ENCODE data around the gene DGKA.

The DGKA gene

DNA sequence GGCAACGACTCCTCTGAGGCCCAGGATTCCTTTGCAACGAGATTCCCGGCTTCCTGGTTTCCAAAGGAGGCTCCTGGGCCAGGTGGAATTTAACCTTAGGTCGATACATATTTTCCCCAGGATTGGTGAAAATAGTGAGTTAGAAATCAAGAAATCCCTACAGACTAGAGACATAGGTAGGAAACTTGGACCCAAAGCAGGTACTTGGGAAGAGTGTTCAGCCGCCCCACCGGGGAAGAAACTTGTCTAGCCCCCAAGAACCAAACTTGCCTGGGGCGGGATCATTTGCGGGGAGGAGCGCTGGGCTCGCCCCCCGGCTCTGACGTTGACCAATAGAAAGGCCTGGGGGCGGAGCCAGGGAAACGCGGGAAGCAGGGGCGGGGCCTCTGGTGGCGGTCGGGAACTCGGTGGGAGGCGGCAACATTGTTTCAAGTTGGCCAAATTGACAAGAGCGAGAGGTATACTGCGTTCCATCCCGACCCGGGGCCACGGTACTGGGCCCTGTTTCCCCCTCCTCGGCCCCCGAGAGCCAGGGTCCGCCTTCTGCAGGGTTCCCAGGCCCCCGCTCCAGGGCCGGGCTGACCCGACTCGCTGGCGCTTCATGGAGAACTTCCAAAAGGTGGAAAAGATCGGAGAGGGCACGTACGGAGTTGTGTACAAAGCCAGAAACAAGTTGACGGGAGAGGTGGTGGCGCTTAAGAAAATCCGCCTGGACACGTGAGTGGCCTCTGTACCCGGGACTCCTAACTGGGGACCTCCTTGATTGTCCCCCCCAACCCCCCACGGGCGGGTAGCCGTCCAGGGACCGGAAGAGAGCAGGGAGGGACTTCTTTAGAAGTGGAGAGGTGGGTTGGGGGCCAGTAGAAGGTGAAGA lies 35.7 kb downstream of the DGKA start, which contains the start of gene CDK2:
CDK2 (plus strand) TSS at position 423 of the 874 bp plus-strand sequence; CDS start at position 602, 179 bp downstream.
- Histone ChIP-seq H3K27me3 (ENCODE audit: insufficient read depth, poor library complexity, severe bottlenecking) (no peaks in the 10 kb centered on the region), H3K4me3 (replicated peaks; ENCODE audit: insufficient read depth, low read length) (peak within 1 kb of the TSS; percentile 95), H3K27ac (replicated peaks) (peak within 1 kb of the TSS; percentile 70)
- DNase-seq (ENCODE audit: low read depth in 1 of 2, low spot score in 1 of 2), result peak; percentile 59 to 89
- peak; percentile 52; the same call in 1 of the 2 replicates for TF ChIP-seq POLR2AphosphoS5 (IDR thresholded peaks at IDR 0.05; ENCODE audit: low read depth)
- TF ChIP-seq, protein P1, sequence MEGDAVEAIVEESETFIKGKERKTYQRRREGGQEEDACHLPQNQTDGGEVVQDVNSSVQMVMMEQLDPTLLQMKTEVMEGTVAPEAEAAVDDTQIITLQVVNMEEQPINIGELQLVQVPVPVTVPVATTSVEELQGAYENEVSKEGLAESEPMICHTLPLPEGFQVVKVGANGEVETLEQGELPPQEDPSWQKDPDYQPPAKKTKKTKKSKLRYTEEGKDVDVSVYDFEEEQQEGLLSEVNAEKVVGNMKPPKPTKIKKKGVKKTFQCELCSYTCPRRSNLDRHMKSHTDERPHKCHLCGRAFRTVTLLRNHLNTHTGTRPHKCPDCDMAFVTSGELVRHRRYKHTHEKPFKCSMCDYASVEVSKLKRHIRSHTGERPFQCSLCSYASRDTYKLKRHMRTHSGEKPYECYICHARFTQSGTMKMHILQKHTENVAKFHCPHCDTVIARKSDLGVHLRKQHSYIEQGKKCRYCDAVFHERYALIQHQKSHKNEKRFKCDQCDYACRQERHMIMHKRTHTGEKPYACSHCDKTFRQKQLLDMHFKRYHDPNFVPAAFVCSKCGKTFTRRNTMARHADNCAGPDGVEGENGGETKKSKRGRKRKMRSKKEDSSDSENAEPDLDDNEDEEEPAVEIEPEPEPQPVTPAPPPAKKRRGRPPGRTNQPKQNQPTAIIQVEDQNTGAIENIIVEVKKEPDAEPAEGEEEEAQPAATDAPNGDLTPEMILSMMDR (IDR thresholded peaks at IDR 0.05; ENCODE audit: insufficient read depth, low read length), result no peak
- TF ChIP-seq, protein P2, sequence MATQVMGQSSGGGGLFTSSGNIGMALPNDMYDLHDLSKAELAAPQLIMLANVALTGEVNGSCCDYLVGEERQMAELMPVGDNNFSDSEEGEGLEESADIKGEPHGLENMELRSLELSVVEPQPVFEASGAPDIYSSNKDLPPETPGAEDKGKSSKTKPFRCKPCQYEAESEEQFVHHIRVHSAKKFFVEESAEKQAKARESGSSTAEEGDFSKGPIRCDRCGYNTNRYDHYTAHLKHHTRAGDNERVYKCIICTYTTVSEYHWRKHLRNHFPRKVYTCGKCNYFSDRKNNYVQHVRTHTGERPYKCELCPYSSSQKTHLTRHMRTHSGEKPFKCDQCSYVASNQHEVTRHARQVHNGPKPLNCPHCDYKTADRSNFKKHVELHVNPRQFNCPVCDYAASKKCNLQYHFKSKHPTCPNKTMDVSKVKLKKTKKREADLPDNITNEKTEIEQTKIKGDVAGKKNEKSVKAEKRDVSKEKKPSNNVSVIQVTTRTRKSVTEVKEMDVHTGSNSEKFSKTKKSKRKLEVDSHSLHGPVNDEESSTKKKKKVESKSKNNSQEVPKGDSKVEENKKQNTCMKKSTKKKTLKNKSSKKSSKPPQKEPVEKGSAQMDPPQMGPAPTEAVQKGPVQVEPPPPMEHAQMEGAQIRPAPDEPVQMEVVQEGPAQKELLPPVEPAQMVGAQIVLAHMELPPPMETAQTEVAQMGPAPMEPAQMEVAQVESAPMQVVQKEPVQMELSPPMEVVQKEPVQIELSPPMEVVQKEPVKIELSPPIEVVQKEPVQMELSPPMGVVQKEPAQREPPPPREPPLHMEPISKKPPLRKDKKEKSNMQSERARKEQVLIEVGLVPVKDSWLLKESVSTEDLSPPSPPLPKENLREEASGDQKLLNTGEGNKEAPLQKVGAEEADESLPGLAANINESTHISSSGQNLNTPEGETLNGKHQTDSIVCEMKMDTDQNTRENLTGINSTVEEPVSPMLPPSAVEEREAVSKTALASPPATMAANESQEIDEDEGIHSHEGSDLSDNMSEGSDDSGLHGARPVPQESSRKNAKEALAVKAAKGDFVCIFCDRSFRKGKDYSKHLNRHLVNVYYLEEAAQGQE (IDR thresholded peaks at IDR 0.05; ENCODE audit: insufficient replicate concordance, low read depth), result peak; percentile 47
- TF ChIP-seq GABPA (IDR thresholded peaks at IDR 0.05; ENCODE audit: low read depth), result peak; percentile 41; the same call in 1 of the 2 replicates
- no peak for TF ChIP-seq SPI1 (IDR thresholded peaks at IDR 0.05; ENCODE audit: borderline replicate concordance, low read depth)

GRCh38 chr12:55969356-55969755 lies 38.4 kb downstream of the DGKA start:
- DNase-seq (ENCODE audit: low read depth in 1 of 2, low spot score in 1 of 2), result no peak
- no peaks in the 10 kb centered on the region for H3K27me3 ChIP-seq (ENCODE audit: insufficient read depth, poor library complexity, severe bottlenecking)
- no peak overlapping the region for H3K27ac ChIP-seq (replicated peaks)
- H3K4me3 ChIP-seq (replicated peaks; ENCODE audit: insufficient read depth, low read length), result no peak overlapping the region
- TF ChIP-seq, protein P1 (IDR thresholded peaks at IDR 0.05; ENCODE audit: insufficient read depth, low read length), result no peak
- TF ChIP-seq GABPA (IDR thresholded peaks at IDR 0.05; ENCODE audit: low read depth), result no peak
- no peak for TF ChIP-seq POLR2AphosphoS5 (IDR thresholded peaks at IDR 0.05; ENCODE audit: low read depth)
- TF ChIP-seq SPI1 (IDR thresholded peaks at IDR 0.05; ENCODE audit: borderline replicate concordance, low read depth), result no peak
- TF ChIP-seq, protein P2 (IDR thresholded peaks at IDR 0.05; ENCODE audit: insufficient replicate concordance, low read depth), result no peak

GRCh38 chr12:55970775-55971174 lies 39.8 kb downstream of the DGKA start:
- Histone ChIP-seq H3K27me3 (ENCODE audit: insufficient read depth, poor library complexity, severe bottlenecking) (no peaks in the 10 kb centered on the region), H3K27ac (replicated peaks) (no peak overlapping the region), H3K4me3 (replicated peaks; ENCODE audit: insufficient read depth, low read length) (no peak overlapping the region)
- DNase-seq (ENCODE audit: low read depth in 1 of 2, low spot score in 1 of 2), result no peak
- TF ChIP-seq, protein P1 (IDR thresholded peaks at IDR 0.05; ENCODE audit: insufficient read depth, low read length), result no peak
- TF ChIP-seq, protein P2 (IDR thresholded peaks at IDR 0.05; ENCODE audit: insufficient replicate concordance, low read depth), result no peak
- TF ChIP-seq GABPA (IDR thresholded peaks at IDR 0.05; ENCODE audit: low read depth), result no peak
- no peak for TF ChIP-seq POLR2AphosphoS5 (IDR thresholded peaks at IDR 0.05; ENCODE audit: low read depth)
- TF ChIP-seq SPI1 (IDR thresholded peaks at IDR 0.05; ENCODE audit: borderline replicate concordance, low read depth), result no peak
